Left forelimb (tissue), 1 donor: Measurements from ENCODE around the gene C6orf15.

Source experiments
- DNase-seq: peaks from one replicate; pipeline ENCODE4 v3.0.0-alpha.2; 2018; ENCODE audit warnings: low spot score

C6orf15 gene

DNA sequence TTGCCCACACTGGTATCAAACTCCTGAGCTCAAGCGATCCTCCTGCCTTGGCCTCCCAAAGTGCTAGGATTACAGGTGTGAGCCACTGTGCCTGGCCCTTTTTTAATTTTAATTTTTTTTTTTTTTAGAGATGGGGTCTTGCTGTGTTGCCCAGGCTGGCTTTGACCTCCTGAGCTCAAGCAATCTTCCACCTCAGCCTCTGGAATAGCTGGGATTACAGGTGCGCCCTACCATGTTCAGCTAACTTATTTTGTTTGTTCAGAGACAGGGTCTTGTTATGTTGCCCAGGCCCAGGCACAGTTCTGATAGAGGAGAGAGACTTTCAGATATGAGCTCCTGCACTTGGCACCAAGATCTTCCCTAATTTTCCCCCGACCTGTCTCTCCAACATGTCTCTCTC lies 18.4 kb upstream of the C6orf15 start:
- no peak for DNase-seq

GRCh38 chr6:31129130-31129529 lies 16.8 kb upstream of the C6orf15 start:
- DNase-seq: no peak

DNA sequence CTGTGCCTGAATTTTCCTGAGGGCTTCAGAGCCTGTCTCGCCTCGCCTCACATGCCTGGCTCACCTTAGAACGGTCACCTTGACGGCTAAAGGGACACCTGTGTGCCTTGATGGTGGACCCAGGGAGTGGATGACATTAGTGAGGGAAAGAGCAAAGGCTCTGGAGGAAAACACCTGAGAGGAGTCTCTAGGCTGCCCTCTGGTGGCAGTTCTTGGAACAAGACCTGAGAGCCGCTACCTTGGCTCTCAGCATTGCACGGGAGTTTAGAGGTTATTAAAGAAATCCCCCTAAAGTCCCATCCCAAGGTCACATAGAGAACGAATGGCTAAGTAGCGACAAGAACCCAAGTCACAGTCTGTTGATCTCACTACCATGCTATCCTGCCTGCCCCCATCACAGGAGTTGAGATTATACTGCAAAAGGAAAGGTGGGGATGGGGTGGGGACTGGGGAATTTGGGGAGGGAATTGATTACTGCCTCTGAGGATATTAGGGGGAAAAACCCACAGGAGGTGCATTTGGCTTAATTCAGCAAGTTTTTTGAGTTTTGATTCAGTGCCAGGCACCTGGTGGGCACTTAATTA lies 15.8 kb upstream of the C6orf15 start:
- no peak for DNase-seq

- no peak for DNase-seq
These were observed 14.2 kb upstream of the C6orf15 start for GRCh38 chr6:31126396-31127175.

DNA sequence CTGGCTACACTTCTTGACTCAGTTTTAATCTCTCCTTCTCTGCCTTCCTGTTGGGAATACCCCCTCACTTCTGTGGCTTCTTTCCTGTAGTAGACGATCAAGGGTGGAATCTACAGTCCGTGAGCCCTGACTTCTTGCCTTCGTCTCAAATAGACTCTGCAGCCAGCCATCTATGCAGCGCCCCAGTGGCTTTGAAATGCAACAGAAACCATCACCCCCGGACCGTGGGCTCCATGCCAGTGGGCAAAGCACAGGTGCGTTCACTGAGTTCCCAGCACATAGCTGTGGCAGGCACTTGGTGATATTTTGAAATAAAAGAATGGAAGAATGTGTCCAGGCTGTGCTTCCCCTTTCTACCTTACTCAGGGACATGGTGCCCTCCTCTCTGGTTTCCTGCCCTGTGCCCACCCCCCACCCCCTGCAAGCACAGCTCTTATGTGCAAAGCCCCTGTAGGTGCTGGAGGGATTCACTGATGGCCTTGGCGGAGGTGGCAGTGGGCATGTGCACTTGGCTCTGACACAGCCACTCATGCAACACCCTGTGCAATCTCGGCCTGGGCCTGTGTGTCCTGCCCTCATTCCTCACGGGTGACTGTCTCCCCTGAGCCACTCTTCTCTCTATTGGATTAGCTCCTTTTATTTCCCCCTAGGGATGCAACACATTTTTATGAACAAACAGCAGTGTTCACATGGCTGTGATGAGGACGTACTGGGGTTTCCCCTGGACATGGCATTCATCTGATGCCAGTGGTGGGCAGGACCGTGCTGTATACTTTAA lies 13.4 kb upstream of the C6orf15 start:
- no peak for DNase-seq

- DNase-seq: no peak
These were observed 12.8 kb upstream of the C6orf15 start for GRCh38 chr6:31125162-31125561.

DNA sequence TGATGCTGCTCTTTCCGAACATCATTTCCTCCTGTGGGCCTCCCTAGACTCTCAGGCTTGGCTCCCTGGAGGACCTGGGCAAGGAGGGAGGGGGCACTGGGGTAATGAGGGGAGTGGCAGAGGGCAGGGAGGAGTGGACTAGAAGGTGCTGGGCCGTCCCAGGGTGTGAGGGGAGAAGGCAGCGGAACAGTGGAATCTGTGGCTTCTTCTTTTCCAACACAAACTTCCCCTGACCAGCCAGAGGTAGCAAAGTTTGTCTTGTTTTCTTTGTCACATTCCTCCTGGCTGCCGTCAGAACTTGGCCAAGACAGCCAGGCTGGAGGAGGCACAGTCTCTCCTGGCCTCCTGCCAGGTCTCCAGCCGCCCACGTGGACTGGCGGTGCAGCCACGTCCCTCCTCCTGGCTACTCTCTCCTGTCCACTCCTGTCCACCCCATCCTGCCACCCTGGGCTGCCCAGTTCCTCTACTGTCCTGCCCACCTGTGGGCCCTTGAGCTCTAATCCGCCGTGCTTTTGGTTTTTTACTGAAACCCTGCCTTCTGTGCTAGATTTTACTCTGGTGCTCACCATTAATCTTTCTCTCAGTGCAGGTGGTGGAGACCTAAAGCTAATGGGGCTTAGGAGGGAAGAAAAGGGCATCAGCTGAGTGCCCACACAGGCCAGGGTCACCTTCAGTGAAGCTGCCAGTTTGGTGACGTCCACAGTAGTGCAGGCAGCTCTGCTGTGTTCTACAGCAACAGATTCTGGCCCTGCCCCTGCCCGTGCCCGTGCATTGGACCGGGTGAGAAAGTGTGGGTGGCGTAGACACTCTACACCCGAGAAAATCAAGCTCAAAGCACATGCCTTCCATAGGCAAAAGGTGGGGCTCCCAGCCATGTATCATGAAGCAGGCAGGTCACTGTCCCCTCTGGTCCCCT lies 10.7 kb upstream of the C6orf15 start:
- no peak for DNase-seq

DNA sequence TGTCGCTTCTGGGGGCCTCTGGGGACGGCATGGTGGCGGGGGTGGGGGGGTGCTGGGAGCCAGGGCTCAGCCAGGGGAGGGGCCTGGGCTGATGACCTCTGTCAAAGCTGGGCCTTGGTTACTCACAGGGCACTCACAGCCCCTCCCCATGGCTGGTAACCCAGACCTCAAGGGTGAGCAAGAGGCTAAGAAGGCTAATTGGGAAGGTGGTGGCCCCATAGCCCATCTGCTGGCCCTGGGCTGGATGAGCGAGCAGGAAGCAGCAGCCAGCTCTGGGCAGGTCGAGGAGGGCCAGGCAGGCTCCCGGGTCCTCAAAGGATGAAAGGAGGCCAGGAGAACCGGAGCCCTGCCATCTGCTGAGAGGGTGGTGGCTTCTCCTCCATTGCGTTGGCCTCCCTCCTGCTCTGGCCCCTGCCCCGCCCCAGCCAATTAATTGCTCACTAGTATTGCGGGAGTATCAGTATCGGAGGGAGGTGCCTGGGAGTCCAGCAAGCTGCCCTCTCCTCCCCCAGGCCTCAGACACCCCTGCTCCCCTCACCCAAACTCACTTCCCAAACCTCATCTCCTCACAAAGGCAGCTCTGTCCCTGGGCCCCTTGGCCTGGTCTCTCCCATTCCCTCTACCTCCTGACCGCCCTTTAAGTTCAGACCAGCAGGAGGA lies 8.9 kb upstream of the C6orf15 start:
- DNase-seq: no peak

- no peak for DNase-seq
These were observed 8.0 kb upstream of the C6orf15 start, which contains the start of gene CDSN for GRCh38 chr6:31120151-31120915. Gene CDSN, minus strand, starts transcription at chr6:31120446. Its CDS starts 27 bp downstream, at chr6:31120419.

GRCh38 chr6:31118178-31118577 lies 5.8 kb upstream of the C6orf15 start:
- no peak for DNase-seq

DNA sequence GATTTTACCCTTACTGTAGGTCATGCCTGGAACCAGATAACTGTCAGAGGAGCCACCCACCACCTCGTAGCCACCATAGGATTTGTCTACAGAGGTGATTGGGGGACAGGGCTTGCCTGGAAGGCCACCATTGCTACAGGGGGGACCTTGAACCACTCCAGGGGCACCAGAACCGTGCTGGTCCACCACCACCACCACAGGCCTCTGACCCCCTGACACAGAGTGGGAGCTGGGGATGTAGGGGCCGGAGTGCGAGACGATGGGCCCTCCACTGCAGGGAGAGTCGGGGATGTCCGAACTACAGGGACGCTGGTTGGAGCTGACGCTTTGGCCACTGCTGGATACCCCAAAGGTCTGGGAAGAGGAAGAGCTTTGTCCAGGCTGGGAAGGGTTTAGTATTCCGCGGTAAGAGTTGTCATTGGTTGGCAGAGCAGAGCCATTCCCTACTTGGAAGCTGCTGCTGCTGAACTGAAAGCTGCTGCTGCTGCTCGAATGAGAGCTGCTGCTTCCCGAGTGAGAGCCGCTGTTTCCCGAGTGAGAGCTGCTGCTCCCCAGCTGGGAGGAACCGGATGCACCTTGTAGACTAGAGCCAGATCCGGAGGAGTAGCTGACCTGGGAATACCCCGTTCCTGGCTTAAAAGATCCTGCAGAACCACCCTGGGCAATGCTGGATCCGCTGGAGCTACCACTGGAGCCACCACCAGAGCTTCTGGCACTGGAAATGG lies 4.4 kb upstream of the C6orf15 start:
- DNase-seq: no peak

- DNase-seq: no peak
These were observed 3.7 kb upstream of the C6orf15 start for GRCh38 chr6:31115941-31116560.

DNA sequence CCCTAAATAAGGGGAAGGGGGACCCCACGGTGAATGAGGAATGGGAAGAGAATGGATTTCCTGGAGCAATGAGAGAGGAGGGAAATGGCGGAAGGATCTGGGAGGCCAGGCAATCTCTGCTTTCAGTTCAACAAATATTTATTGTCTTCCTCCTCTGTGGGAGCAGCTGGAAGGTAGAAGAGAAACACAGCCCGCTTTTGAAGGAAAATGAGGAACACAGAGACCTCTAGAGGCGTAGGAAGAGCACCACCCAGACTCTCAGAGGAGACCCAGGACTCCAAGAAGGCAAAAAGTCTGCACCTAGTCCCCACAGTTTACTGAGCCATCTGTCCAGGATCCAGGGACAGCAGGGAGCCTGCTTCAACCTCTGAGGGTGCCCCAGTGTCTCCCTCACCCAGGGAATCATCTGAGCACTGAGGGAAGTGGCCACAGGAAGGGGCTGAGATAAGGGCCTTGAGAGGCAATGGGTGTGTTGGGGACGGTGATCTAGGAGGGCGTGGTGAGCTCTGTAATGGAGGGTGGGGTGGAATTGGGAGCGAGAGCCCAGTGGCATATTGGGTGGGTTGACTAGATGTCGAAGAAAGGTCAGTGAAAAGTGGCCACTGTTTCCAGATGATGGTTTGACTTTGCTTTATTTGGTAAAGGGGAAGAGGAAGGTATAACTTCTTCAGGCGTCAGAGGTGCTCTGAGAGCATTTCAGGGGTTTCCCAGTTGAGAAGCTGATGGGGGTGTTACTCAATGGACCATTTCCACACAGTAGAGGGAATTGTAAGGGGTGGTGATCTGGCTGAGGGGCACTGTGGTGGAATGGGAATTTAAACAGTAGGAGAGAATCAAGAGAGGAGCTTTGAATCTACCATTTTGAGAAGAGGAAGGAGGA lies 2.8 kb upstream of the C6orf15 start:
- DNase-seq: no peak

GRCh38 chr6:31114541-31114878 lies 2.1 kb upstream of the C6orf15 start, which contains the start of gene PSORS1C1:
Gene PSORS1C1, plus strand, starts transcription at chr6:31114800. Its CDS starts 14,833 bp downstream, at chr6:31129633.
- no peak for DNase-seq

DNA sequence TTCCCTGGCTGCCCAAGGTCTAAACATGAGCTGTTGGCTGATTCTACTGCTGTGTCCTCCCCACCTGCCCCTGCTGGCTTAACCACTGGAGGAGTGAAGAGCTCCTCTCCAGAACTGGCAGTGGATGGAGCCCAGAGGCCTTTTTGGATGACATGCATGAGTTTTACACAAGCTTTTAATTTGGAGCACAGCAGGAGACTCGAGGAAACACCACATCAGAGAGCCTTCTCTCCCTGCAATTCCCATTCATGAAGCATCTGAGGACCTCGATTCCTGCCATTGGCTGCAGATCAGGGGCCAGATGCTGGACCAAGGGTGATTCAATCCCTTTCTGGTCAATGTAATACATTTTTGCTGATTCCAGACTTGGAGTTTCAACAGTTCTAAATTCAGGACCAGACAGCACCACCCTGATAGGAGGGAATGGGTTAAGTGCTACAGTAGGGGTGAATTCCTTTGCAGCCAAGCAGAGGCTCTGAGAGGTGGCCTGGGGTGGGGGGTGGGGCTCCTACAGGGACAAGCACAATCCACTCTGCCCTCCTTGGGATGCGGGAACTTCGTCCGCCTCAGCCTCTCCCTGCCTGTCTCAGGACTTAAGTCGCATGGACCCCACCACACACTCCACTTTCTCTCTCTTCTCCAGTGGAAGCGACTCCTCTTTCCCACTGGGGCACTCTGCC lies 1.6 kb upstream of the C6orf15 start:
- no peak for DNase-seq

- no peak for DNase-seq
These were observed 663 bp downstream of the C6orf15 start for GRCh38 chr6:31111712-31112111.

DNA sequence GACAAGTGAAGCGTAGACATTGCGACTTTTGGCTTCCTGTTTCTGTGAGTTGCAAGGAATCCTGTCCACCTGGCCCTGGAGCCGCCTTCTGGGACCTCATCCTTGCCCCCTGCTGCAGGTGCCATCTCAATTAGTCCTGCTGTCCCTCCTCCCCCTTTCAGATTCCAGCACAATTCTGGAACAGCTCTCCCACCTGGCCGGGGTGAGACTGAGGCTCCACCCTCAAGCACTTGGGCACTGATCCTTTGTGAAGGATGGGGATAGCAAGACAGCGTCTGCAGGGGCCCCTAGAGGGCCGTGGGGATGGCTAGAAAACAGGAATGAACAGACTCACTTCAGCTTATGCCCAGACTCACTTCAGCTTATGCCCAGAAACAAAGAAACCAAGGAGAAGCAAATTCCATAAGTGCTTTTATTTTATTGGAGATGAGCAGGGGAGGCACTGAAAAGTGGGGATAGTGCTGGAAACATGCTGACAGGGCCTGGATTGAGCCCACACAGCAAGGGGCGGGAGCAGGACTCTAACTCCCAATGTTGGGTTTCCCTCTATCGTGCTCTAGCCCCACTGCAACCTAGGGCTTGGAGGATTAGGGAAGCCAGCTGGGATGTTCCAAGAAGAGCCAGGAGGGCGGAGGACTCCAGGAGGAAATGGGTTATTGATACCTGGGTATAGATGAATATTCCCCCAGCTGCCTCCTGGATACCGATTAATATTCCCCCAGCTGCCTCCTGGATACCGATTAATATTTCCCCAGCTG lies 1.4 kb downstream of the C6orf15 start:
- no peak for DNase-seq
